Activated naive CD8-positive, alpha-beta T cell treated with anti-CD3 and anti-CD28 coated beads for 36 hours (primary cell): Measurements from ENCODE around the gene AP3S2. TPM values are rescaled to one million over a fixed set of nuclear protein-coding genes. Genes with fewer than 3 reads are reported as not detected.
"Not testable (repeated sequence)": the region's sequence is repeated elsewhere in the genome, so short reads cannot be mapped to it uniquely, and the experiment has no call there.

Experiments
- DNase-seq: peaks from one replicate; pipeline ENCODE4 v3.0.0; 2021
- H3K27ac Mint-ChIP-seq: one replicate; pipeline ENCODE4 v1.8.0; 2022; ENCODE audit warnings: mild to moderate bottlenecking, moderate library complexity, mixed read lengths
- H3K27me3 Mint-ChIP-seq: one replicate; pipeline ENCODE4 v1.8.0; 2022; ENCODE audit warnings: mild to moderate bottlenecking, mixed read lengths
- H3K36me3 Mint-ChIP-seq: one replicate; pipeline ENCODE4 v1.8.0; 2021; ENCODE audit warnings: mild to moderate bottlenecking, mixed read lengths
- H3K4me1 Mint-ChIP-seq: one replicate; pipeline ENCODE4 v1.8.0; 2021; ENCODE audit warnings: mixed read lengths
- H3K4me3 Mint-ChIP-seq: one replicate; pipeline ENCODE4 v1.8.0; 2022; ENCODE audit warnings: mild to moderate bottlenecking, moderate library complexity, mixed read lengths
- H3K9me3 Mint-ChIP-seq: one replicate; pipeline ENCODE4 v1.8.0; 2022; ENCODE audit warnings: mixed read lengths
- total RNA-seq, 2 experiments: library from RNA; stranded (reverse); gene quantifications; one replicate each; pipeline ENCODE4 v1.2.3, GENCODE V29; 2021

Gene AP3S2
- total RNA-seq, 2 experiments from 2014 or later, result 16.2 to 20.8 TPM

GRCh38 chr15:89888214-89888804 is 5.5 kb downstream of the AP3S2 start:
- DNase-seq, result no peak
- H3K36me3 Mint-ChIP-seq, result peaks cover 8% of the 10 kb centered on the region
- no peak overlapping the region for H3K27ac Mint-ChIP-seq
- H3K9me3 Mint-ChIP-seq, result no peaks in the 10 kb centered on the region
- no peaks in the 10 kb centered on the region for H3K27me3 Mint-ChIP-seq
- no peak overlapping the region for H3K4me3 Mint-ChIP-seq
- peaks cover 14% of the 10 kb centered on the region for H3K4me1 Mint-ChIP-seq

- no peak for DNase-seq
- H3K36me3 Mint-ChIP-seq, result peaks cover 5% of the 10 kb centered on the region
- no peaks in the 10 kb centered on the region for H3K27me3 Mint-ChIP-seq
- peaks cover 2% of the 10 kb centered on the region for H3K4me1 Mint-ChIP-seq
- no peak overlapping the region for H3K4me3 Mint-ChIP-seq
- H3K9me3 Mint-ChIP-seq, result no peaks in the 10 kb centered on the region
- no peak overlapping the region for H3K27ac Mint-ChIP-seq
Measured at GRCh38 chr15:89885611-89886010, 8.2 kb downstream of the AP3S2 start.

DNA sequence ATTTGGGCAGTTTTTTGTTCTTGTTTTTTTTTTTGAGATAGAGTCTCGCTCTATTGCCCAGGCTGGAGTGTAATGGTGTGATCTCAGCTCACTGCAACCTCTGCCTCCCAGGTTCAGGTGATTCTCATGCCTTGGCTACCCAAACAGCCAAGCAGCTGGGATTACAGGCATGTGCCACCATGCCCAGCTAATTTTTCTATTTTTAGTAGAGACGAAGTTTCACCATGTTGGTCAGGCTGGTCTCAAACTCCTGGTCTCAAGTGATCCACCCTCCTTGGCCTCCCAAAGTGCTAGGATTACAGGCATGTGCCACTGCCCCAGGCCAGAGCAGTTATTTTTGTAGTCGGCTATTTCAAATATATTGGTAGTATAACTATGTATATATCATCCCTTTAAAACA is 8.6 kb downstream of the AP3S2 start:
- H3K9me3 Mint-ChIP-seq, H3K27me3 Mint-ChIP-seq, H3K4me1 Mint-ChIP-seq, H3K27ac Mint-ChIP-seq, H3K4me3 Mint-ChIP-seq, DNase-seq, H3K36me3 Mint-ChIP-seq: not testable (repeated sequence)

DNA sequence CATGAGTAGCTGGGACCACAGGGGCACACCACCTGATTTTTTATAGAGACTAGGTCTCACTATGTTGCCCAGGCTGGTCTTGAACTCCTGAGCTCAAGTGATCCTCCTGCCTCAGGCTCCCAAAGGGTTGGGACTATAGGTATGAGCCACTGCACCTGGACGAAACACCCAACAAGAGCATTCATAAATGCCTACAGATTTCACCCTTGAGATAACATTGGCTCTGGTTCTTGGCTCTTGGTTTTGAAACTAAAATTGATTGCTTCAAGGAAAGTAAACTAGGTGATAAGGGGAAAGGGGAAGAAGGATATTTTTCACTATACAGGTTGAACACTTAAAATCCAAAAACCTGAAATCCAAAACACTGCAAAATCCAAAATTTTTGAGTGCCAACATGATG is 10.3 kb downstream of the AP3S2 start:
- DNase-seq, result no peak
- no peaks in the 10 kb centered on the region for H3K27me3 Mint-ChIP-seq
- no peak overlapping the region for H3K27ac Mint-ChIP-seq
- H3K4me1 Mint-ChIP-seq, result peaks cover 2% of the 10 kb centered on the region
- H3K9me3 Mint-ChIP-seq, result no peaks in the 10 kb centered on the region
- no peak overlapping the region for H3K4me3 Mint-ChIP-seq
- H3K36me3 Mint-ChIP-seq, result peaks cover 3% of the 10 kb centered on the region

DNA sequence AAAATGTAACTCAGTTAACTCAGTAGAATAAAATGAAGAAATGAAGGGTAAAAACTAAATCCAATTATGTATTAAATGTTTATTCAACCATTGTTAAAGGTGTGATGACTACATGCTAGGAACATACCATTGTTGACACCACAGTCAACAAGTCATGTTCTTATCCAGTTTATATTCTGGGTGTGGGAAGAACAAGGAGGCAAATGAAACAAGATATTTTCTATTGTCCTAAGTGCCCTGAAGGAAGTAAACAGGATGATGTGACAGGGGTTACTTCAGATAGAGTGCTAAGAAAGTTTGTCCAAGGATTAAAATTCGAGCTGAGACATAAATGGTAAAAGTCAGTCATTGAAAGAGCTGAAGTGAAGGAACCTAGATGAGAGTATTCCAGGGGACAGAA is 13.1 kb downstream of the AP3S2 start:
- Mint-ChIP-seq H3K4me1 (peaks cover 2% of the 10 kb centered on the region), H3K9me3 (no peaks in the 10 kb centered on the region), H3K27ac (no peak overlapping the region), H3K36me3 (peaks cover 4% of the 10 kb centered on the region), H3K27me3 (no peaks in the 10 kb centered on the region), H3K4me3 (no peak overlapping the region)
- DNase-seq, result no peak

GRCh38 chr15:89878323-89878722 is 15.5 kb downstream of the AP3S2 start:
- H3K4me1 Mint-ChIP-seq, result peaks cover 8% of the 10 kb centered on the region
- H3K27me3 Mint-ChIP-seq, result no peaks in the 10 kb centered on the region
- H3K36me3 Mint-ChIP-seq, result peaks cover 9% of the 10 kb centered on the region
- no peak overlapping the region for H3K27ac Mint-ChIP-seq
- no peak overlapping the region for H3K4me3 Mint-ChIP-seq
- no peak for DNase-seq
- no peaks in the 10 kb centered on the region for H3K9me3 Mint-ChIP-seq

DNA sequence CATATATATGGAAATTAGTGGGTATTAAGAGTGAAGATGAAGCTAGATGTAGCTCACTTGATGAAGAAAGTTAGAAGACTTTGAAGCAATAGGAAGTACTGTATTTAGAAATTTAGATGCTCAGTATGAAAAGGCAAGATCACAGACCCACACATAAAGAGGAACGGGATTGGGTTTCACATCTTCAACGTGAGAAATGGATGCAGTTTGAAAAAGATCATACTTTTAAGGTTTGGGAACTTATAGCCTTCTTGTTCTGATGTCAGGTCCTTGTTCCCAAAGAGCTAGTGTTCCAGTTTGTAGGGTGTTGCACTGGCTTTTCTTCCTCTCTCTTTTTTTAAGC is 16.7 kb downstream of the AP3S2 start:
- no peaks in the 10 kb centered on the region for H3K27me3 Mint-ChIP-seq
- H3K4me3 Mint-ChIP-seq, result no peak overlapping the region
- peaks cover 8% of the 10 kb centered on the region for H3K4me1 Mint-ChIP-seq

DNA sequence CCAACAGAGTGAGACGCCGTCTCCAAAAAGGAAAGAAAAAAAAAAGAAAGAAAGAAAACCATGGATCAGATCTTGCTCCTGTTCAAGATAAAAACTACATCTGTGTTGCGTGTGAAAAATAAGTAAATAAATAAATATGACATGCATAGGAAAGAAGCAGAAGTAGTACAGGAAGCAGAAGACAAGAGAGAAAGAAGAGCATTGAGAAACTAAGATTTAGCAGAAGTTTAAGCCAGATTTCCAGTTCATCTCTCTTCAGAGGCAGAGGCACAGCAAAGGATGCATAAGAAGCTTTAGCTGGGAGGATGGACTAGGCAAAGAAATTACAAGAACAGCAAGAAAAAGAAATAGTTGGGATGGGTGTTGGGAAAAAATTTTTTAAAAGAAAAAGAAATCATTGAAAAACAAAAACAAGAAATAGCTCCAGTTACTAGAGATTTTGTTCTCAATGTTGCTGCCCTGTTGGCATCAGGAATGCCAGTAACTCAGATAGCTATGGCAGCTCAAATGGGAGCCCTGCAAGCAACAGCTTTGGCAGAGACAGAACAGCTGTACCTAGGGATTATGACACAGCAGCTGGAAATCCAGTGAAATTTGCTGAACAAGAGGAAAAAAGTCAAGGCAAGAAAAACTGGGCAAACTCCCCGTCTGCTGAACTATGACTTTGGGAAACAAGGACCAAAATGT is 17.3 kb downstream of the AP3S2 start:
- Mint-ChIP-seq H3K4me3 (no peak overlapping the region), H3K27me3 (no peaks in the 10 kb centered on the region), H3K36me3 (peaks cover 9% of the 10 kb centered on the region), H3K27ac (no peak overlapping the region), H3K9me3 (no peaks in the 10 kb centered on the region), H3K4me1 (peaks cover 8% of the 10 kb centered on the region)
- no peak for DNase-seq

More for the DNA sequence above, 16.7 kb downstream of the AP3S2 start:
- DNase-seq, result no peak
- H3K9me3 Mint-ChIP-seq, result no peaks in the 10 kb centered on the region
- H3K27ac Mint-ChIP-seq, result no peak overlapping the region
- H3K36me3 Mint-ChIP-seq, result peaks cover 9% of the 10 kb centered on the region

DNA sequence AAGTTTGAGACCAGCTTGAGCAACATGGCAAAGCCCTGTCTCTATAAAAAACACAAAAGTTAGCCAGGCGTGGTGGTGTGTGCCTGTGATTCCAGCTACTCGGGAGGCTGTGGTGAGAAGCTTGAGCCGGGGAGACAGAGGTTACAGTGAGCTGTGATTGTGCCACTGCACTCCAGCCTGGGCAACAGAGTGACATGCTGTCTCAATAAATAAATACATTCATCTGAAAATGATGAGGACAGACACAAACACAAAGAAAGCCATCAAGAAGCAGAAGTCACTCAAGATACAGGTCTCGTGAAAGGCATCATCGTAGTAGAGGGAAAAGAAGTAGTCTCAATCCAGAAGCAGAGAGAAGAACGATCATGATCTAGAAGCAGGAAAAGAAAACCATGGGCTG is 18.1 kb downstream of the AP3S2 start:
- H3K27me3 Mint-ChIP-seq, result no peaks in the 10 kb centered on the region
- peaks cover 9% of the 10 kb centered on the region for H3K36me3 Mint-ChIP-seq
- H3K27ac Mint-ChIP-seq, result no peak overlapping the region
- H3K4me3 Mint-ChIP-seq, result no peak overlapping the region
- no peak for DNase-seq
- H3K4me1 Mint-ChIP-seq, result peaks cover 6% of the 10 kb centered on the region
- H3K9me3 Mint-ChIP-seq, result no peaks in the 10 kb centered on the region

DNA sequence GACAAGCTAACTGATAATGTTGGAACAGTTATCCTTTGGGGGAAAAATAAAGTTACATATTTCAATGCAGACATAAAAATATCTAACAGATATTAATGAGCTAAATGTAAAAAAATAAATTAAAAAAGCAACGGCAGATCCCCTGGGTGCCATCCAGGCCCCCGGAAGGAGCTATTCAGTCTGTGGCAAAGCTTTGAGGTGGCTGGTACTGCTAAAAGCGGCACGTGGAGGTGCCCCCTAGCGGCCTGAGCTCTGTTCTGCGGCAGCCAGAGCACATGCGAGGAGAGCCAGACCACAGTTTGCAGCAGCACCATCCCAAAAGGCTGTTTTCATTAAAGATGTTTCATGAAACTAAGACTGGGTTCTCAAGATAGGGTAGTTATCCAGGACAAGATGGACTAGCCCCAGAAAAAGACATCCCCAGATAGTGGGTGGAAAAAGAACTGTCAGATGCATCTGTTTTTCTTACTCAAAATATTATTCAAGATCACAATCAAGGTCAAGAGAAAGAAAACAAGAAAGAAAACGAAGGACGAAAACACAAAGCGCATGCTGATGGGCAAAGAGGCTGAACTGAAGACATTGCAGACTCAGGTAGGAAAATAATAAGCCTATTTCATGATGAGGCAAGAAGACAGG is 18.7 kb downstream of the AP3S2 start:
- Mint-ChIP-seq H3K9me3 (no peaks in the 10 kb centered on the region), H3K36me3 (peaks cover 11% of the 10 kb centered on the region), H3K4me3 (no peak overlapping the region), H3K27ac (peak overlapping the region; percentile 0), H3K4me1 (peaks cover 6% of the 10 kb centered on the region), H3K27me3 (no peaks in the 10 kb centered on the region)
- DNase-seq, result peak; percentile 81

GRCh38 chr15:89870688-89871288 is 23.0 kb downstream of the AP3S2 start:
- Mint-ChIP-seq H3K4me1 (peaks cover 6% of the 10 kb centered on the region), H3K36me3 (peaks cover 10% of the 10 kb centered on the region), H3K9me3 (no peaks in the 10 kb centered on the region), H3K4me3 (no peak overlapping the region), H3K27ac (no peak overlapping the region), H3K27me3 (no peaks in the 10 kb centered on the region)
- no peak for DNase-seq

- Mint-ChIP-seq H3K4me3 (no peak overlapping the region), H3K36me3 (peaks cover 7% of the 10 kb centered on the region), H3K4me1 (peaks cover under 1% of the 10 kb centered on the region), H3K27ac (no peak overlapping the region), H3K27me3 (no peaks in the 10 kb centered on the region), H3K9me3 (no peaks in the 10 kb centered on the region)
- DNase-seq, result no peak
Measured at GRCh38 chr15:89870006-89870405, 23.8 kb downstream of the AP3S2 start.

GRCh38 chr15:89869490-89869889 is 24.3 kb downstream of the AP3S2 start:
- H3K4me3 Mint-ChIP-seq, H3K27ac Mint-ChIP-seq, H3K36me3 Mint-ChIP-seq, H3K9me3 Mint-ChIP-seq, H3K4me1 Mint-ChIP-seq, H3K27me3 Mint-ChIP-seq, DNase-seq: not testable (repeated sequence)

DNA sequence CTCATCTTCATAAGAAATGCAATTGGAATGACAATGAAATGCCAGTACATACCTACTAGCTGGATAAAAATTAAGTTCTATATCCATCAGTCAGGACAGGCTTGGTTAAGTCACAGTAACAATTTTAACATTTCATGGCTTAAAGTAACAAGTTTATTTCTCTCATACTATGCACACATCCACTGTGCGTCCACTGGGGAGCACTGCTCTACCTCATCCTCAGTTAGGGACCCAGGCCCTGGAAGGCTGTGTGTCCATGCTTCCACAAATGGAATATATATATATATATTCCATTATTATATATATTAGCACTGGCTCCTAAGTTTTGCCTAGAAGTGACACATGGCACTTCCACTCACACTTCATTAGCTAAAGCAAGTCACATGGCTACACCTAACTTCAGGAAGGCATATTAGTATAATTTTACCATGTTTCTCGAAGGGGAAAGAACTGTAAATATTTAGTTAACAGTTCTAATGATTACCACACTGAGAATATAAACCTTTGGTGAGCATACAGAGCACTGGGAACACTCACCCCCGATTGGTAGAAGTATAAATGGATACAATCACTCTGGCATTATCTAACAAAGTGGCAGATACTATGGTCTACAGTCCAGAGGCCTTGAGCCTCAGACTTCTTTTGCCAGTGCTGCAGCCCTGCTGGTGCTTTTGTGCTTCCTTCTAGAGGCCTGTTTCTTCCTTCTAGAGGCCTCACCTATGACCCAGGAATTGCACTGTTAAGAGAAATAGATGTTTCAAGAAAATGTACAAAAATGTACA is 28.6 kb downstream of the AP3S2 start:
- peaks cover 7% of the 10 kb centered on the region for H3K36me3 Mint-ChIP-seq
- H3K4me3 Mint-ChIP-seq, result no peak overlapping the region
- H3K4me1 Mint-ChIP-seq, result peaks cover 7% of the 10 kb centered on the region
- no peaks in the 10 kb centered on the region for H3K9me3 Mint-ChIP-seq
- H3K27me3 Mint-ChIP-seq, result no peaks in the 10 kb centered on the region
- no peak for DNase-seq
- H3K27ac Mint-ChIP-seq, result no peak overlapping the region

- H3K27me3 Mint-ChIP-seq, result no peaks in the 10 kb centered on the region
- H3K4me1 Mint-ChIP-seq, result peaks cover 8% of the 10 kb centered on the region
- no peak for DNase-seq
- no peaks in the 10 kb centered on the region for H3K9me3 Mint-ChIP-seq
- peaks cover 10% of the 10 kb centered on the region for H3K36me3 Mint-ChIP-seq
- no peak overlapping the region for H3K4me3 Mint-ChIP-seq
- no peak overlapping the region for H3K27ac Mint-ChIP-seq
Measured at GRCh38 chr15:89863918-89864317, 29.9 kb downstream of the AP3S2 start.
